Thymus (tissue), 11 donors: ENCODE data around the gene CEP295NL. TPM values are rescaled to one million over a fixed set of nuclear protein-coding genes. Genes with fewer than 3 reads are reported as not detected.

Experiments
- DNase-seq, 9 donors: peaks; one replicate each; pipeline ENCODE4 v3.0.0-alpha.2; 2013; ENCODE audit warnings: low spot score in 9 of 9, low read depth in 6 of 9, missing footprints in 1 of 9
- H3K27ac ChIP-seq, 2 donors: one replicate each; pipeline ENCODE4 v1.5.1; 2013; ENCODE audit warnings: control low read depth in 1 of 2, low read depth in 1 of 2, low read length in 1 of 2, mild to moderate bottlenecking in 1 of 2, moderate library complexity in 1 of 2
- H3K27me3 ChIP-seq, 2 donors: one replicate each; pipeline ENCODE4 v1.5.1; 2013; ENCODE audit warnings: low read length in 1 of 2; ENCODE audit not compliant: control insufficient read depth in 2 of 2, insufficient read depth in 1 of 2
- H3K36me3 ChIP-seq, 2 donors: one replicate each; pipeline ENCODE4 v1.5.1; 2013; ENCODE audit warnings: low read length in 1 of 2, mild to moderate bottlenecking in 1 of 2, moderate library complexity in 1 of 2; ENCODE audit not compliant: control insufficient read depth in 2 of 2, insufficient read depth in 2 of 2
- H3K4me1 ChIP-seq, 2 donors: one replicate each; pipeline ENCODE4 v1.5.1; 2013; ENCODE audit warnings: low read length in 2 of 2; ENCODE audit not compliant: control insufficient read depth in 2 of 2, insufficient read depth in 2 of 2
- H3K4me3 ChIP-seq, 2 donors: one replicate each; pipeline ENCODE4 v1.5.1; 2013; ENCODE audit warnings: low read length in 2 of 2, control low read depth in 1 of 2, mild to moderate bottlenecking in 1 of 2
- H3K9me3 ChIP-seq, 2 donors: one replicate each; pipeline ENCODE4 v1.5.1; 2013; ENCODE audit warnings: low read length in 1 of 2, mild to moderate bottlenecking in 1 of 2; ENCODE audit not compliant: control insufficient read depth in 2 of 2, insufficient read depth in 1 of 2
- WGBS: extraction: QIAGEN DNeasy Blood & Tissue Kit; methylation state at CpG from one replicate; pipeline ENCODE4 v1.1.7; 2013; 5-methylcytosine and 5-hydroxymethylcytosine counted together
- polyA plus RNA-seq: library from polyadenylated mRNA; stranded (reverse); fragments of 200-250 nt; gene quantifications from one replicate; pipeline ENCODE4 v1.2.3, GENCODE V29; 2013
- total RNA-seq: library from RNA; stranded (reverse); fragments of 120-200 nt; gene quantifications from one replicate; pipeline ENCODE4 v1.2.4, GENCODE V29; 2013
- donor health status: healthy.

Gene CEP295NL
- total and polyA plus RNA-seq, 2 donors, result 0.38 to 0.50 TPM

- H3K4me3 ChIP-seq, result no peak overlapping the region
- 90% methylated on average over 18 of the region's 18 CpGs for WGBS
- H3K36me3 ChIP-seq, result peaks cover 35 to 54% of the 10 kb centered on the region in 2 donors
- no peak overlapping the region for H3K27ac ChIP-seq
- no peaks in the 10 kb centered on the region for H3K9me3 ChIP-seq
- H3K27me3 ChIP-seq, result no peaks in the 10 kb centered on the region
- peaks cover 12 to 24% of the 10 kb centered on the region in 2 donors for H3K4me1 ChIP-seq
- no peak for DNase-seq
Measured at GRCh38 chr17:78899361-78900260, 3.4 kb downstream of the CEP295NL start.

- Histone ChIP-seq H3K36me3 (peaks cover 35 to 51% of the 10 kb centered on the region in 2 donors), H3K27me3 (no peaks in the 10 kb centered on the region), H3K27ac (no peak overlapping the region), H3K9me3 (no peaks in the 10 kb centered on the region), H3K4me3 (no peak overlapping the region), H3K4me1 (peaks cover 7 to 20% of the 10 kb centered on the region in 2 donors)
- WGBS, result 96% methylated on average over 13 of the region's 13 CpGs
- DNase-seq, result no peak
Measured at GRCh38 chr17:78898947-78899346, 4.1 kb downstream of the CEP295NL start.

GRCh38 chr17:78898075-78898836 lies 4.7 kb downstream of the CEP295NL start:
- Histone ChIP-seq H3K4me1 (peaks cover under 1 to 17% of the 10 kb centered on the region in 2 donors), H3K9me3 (no peaks in the 10 kb centered on the region), H3K27me3 (no peaks in the 10 kb centered on the region), H3K4me3 (no peak overlapping the region), H3K27ac (no peak overlapping the region), H3K36me3 (peaks cover 39 to 53% of the 10 kb centered on the region in 2 donors)
- WGBS, result 88% methylated on average over 17 of the region's 17 CpGs
- no peak for DNase-seq

GRCh38 chr17:78897664-78898047 lies 5.3 kb downstream of the CEP295NL start:
- no peaks in the 10 kb centered on the region for H3K9me3 ChIP-seq
- no peak for DNase-seq
- H3K27ac ChIP-seq, result no peak overlapping the region
- H3K4me1 ChIP-seq, result peaks cover 0 to 17% of the 10 kb centered on the region in 2 donors
- H3K4me3 ChIP-seq, result no peak overlapping the region
- H3K36me3 ChIP-seq, result peaks cover 42 to 54% of the 10 kb centered on the region in 2 donors
- no peaks in the 10 kb centered on the region for H3K27me3 ChIP-seq
- WGBS, result 95% methylated on average over 7 of the region's 7 CpGs

GRCh38 chr17:78896834-78897663 lies 6.0 kb downstream of the CEP295NL start:
- no peaks in the 10 kb centered on the region for H3K9me3 ChIP-seq
- H3K36me3 ChIP-seq, result peaks cover 42 to 50% of the 10 kb centered on the region in 2 donors
- H3K27me3 ChIP-seq, result no peaks in the 10 kb centered on the region
- H3K4me3 ChIP-seq, result no peak overlapping the region
- H3K4me1 ChIP-seq, result peaks cover 0 to 22% of the 10 kb centered on the region in 2 donors
- H3K27ac ChIP-seq, result no peak overlapping the region
- 98% methylated on average over 34 of the region's 34 CpGs for WGBS
- no peak for DNase-seq

- Histone ChIP-seq H3K27ac (no peak overlapping the region), H3K4me1 (peaks cover 0 to 30% of the 10 kb centered on the region in 2 donors), H3K9me3 (no peaks in the 10 kb centered on the region), H3K4me3 (no peak overlapping the region), H3K27me3 (no peaks in the 10 kb centered on the region), H3K36me3 (peaks cover 36 to 46% of the 10 kb centered on the region in 2 donors)
- WGBS, result 94% methylated on average over 20 of the region's 20 CpGs
- no peak for DNase-seq
Measured at GRCh38 chr17:78896091-78896833, 6.7 kb downstream of the CEP295NL start.

- WGBS, result 94% methylated on average over 5 of the region's 5 CpGs
- H3K27ac ChIP-seq, result no peak overlapping the region
- H3K4me1 ChIP-seq, result peaks cover 0 to 40% of the 10 kb centered on the region in 2 donors
Measured at GRCh38 chr17:78895322-78895721, 7.7 kb downstream of the CEP295NL start.

GRCh38 chr17:78893684-78894083 lies 9.3 kb downstream of the CEP295NL start:
- peak overlapping the region in 1 of 2 donors; percentile 26 for H3K27ac ChIP-seq
- H3K4me1 ChIP-seq, result peaks cover 6 to 56% of the 10 kb centered on the region in 2 donors
- 88% methylated on average over 4 of the region's 4 CpGs for WGBS

More at GRCh38 chr17:78895322-78895721, 7.7 kb downstream of the CEP295NL start:
- Histone ChIP-seq H3K4me3 (no peak overlapping the region), H3K9me3 (no peaks in the 10 kb centered on the region), H3K27me3 (no peaks in the 10 kb centered on the region), H3K36me3 (peaks cover 30 to 45% of the 10 kb centered on the region in 2 donors)
- DNase-seq, result no peak

More at GRCh38 chr17:78893684-78894083, 9.3 kb downstream of the CEP295NL start:
- Histone ChIP-seq H3K4me3 (no peak overlapping the region), H3K9me3 (no peaks in the 10 kb centered on the region), H3K36me3 (peaks cover 22 to 37% of the 10 kb centered on the region in 2 donors), H3K27me3 (no peaks in the 10 kb centered on the region)
- no peak for DNase-seq
